ENCODE data around the gene SAMHD1.
"Not testable (repeated sequence)": the region's sequence is repeated elsewhere in the genome, so short reads cannot be mapped to it uniquely, and the experiment has no call there.

SAMHD1 gene

DNA sequence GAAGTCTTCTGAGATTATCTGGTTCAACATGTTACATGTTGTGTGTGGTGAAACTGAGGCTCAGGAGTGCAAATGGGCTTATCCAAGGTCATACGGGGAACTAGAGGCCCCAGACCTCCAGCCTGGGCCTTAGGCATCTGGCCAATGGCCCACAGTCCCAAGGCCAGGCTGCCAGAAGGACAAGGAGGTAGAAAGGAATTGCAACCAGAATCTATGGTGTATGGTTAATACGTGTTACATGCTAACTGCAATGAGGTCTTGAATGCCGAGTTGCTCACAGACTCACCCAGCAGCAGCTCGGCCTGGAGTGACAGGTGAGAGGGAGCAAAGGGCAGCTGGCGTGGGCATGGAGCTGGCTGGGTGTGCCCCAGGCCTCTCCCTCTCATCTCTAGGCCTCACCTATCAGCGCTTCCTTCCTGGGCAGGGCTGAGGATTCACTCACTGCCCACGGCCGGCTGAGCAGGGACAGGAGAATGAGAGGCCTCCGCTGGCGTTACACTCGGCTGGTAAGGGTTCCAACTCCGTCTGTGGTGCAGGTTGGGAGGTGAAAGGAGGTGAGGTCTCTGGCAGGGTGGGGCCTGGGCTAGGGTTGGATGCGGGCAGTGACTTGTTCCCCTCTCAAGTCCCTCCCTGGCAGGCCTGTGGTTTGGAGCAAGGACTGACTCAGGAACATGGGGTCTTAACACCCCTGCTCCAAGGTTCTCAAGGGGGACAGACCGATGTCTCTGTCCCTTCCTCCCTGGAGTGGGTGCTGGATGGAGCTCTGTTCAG lies 75.6 kb downstream of the SAMHD1 start, which contains the start of gene TLDC2:
TSS of gene TLDC2 (plus strand) at position 437 of the 771 bp plus-strand sequence. CDS start at position 474, 37 bp downstream.
- no peak for DNase-seq (ENCODE audit: low read depth in 2 of 3, low spot score in 1 of 3)

GRCh38 chr20:36875093-36875492 lies 76.4 kb downstream of the SAMHD1 start:
- not testable (repeated sequence) for DNase-seq (ENCODE audit: low read depth in 2 of 3, low spot score in 1 of 3)

GRCh38 chr20:36873498-36874189 lies 77.9 kb downstream of the SAMHD1 start:
- no peak for DNase-seq (ENCODE audit: low read depth in 2 of 3, low spot score in 1 of 3)

- DNase-seq (ENCODE audit: low read depth in 2 of 3, low spot score in 1 of 3): no peak
Observed at GRCh38 chr20:36872852-36873251, 78.7 kb downstream of the SAMHD1 start.

GRCh38 chr20:36871640-36872570 lies 79.6 kb downstream of the SAMHD1 start:
- DNase-seq (ENCODE audit: low read depth in 2 of 3, low spot score in 1 of 3): no peak

DNA sequence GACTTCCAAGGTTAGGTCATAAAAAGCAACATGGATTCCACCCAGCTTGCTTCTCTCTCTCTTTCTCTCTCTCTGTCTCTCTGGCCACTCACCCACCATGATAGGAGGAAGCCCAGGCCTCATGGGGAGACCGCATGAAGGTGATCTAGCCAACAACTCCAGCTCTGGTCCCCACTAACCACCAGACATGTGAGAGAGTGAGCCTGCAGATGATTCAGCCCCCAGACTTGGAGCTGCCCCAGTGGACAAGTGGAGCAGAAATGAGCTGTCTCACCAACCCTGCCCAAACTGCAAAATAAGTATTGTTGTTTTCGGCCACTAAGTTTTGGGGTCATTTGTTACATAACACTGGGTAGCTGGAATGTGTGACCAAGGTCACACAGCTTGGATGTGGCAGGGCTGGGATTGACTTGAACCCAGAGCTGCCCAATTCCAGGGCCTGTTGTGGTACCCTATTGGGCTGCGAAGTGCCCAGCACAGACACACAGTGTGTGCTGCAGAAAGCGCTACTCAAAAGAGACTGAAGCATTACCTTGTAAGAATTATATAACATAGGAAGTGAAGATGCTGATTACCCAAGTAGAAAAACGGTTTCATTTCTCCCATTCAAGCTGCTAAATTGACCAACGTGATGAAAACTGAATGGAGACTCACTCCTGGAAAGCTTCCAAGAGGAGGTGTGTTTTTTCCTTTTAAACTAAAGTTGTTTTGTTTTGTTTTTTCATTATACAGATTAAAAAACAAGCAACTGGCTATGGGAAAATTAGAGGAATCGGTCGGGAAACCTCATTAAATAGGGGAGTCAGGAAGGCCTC lies 84.6 kb downstream of the SAMHD1 start:
- no peak for DNase-seq (ENCODE audit: low read depth in 2 of 3, low spot score in 1 of 3)

- DNase-seq (ENCODE audit: low read depth in 2 of 3, low spot score in 1 of 3): no peak
Observed at GRCh38 chr20:36866164-36866563, 85.3 kb downstream of the SAMHD1 start.

DNA sequence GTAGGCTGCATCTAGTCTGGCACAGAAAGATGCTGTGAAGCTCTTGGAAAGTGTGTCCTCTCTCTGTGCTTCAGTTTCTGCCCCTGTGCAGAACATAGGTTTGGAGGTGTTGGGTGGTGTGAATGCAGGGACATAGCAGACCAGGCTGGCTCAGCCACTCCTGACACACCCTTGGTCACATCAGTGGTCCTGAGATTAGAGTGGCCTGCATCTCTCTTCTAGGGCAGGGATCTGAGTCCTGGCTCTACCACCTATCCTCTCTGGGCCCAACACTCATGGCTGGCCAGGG lies 85.7 kb downstream of the SAMHD1 start:
- no peak for DNase-seq (ENCODE audit: low read depth in 2 of 3, low spot score in 1 of 3)

DNA sequence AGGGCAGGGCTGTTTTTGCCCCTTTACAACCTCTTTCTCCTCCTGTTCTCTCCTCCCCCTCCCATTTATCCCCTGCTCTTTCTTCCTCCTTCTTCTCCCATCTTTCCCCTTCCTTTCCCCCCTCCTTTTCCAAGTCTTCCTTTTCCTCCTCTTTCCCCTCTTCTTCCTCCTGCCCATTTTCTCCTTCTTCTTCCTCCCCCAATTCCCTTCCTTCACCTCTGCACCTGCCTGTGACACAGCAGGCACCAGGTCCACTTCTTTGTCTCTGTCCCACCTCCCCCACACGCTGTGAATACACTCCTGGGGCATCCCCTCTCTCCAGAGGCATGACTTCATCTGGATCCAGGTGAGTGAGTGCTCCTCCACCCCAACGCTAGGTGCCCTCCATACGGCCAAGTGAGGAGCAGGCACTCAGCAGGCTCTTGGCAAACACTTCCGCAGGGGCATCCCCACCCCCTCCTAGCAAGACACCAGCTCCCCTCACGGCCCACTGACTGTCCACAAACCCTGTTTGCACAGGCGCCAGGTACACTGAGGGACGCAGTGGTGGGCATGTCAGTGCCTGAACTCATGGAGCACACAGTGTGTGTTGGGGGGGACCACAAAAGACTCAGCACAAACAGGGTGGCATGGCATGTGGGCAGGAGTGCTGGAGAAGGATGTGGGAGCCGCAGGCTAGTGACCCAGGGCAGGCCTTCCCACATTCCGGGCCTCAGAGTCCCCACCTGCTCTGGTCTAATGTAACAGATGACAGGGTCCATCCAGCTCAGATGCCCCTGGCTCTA lies 86.2 kb downstream of the SAMHD1 start:
- DNase-seq (ENCODE audit: low read depth in 2 of 3, low spot score in 1 of 3): no peak

- no peak for DNase-seq (ENCODE audit: low read depth in 2 of 3, low spot score in 1 of 3)
Observed at GRCh38 chr20:36862857-36863668, 88.4 kb downstream of the SAMHD1 start.

GRCh38 chr20:36861875-36862801 lies 89.4 kb downstream of the SAMHD1 start:
- DNase-seq (ENCODE audit: low read depth in 2 of 3, low spot score in 1 of 3): no peak

DNA sequence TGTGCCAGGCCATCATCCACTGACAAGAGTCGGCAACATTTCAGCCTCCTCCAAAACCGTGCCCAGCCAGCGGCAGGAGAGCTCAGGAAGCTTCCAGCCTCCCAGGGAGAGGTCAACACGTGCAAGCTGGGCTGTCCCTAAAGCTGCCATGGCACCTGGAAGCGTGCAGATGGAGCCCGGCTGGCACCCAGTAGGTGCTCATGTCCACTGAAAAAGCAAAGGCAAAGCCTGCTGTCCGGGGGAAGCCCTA lies 90.0 kb downstream of the SAMHD1 start:
- DNase-seq (ENCODE audit: low read depth in 2 of 3, low spot score in 1 of 3): no peak

GRCh38 chr20:36860811-36861624 lies 90.5 kb downstream of the SAMHD1 start:
- DNase-seq (ENCODE audit: low read depth in 2 of 3, low spot score in 1 of 3): no peak

GRCh38 chr20:36860339-36860738 lies 91.2 kb downstream of the SAMHD1 start:
- no peak for DNase-seq (ENCODE audit: low read depth in 2 of 3, low spot score in 1 of 3)

GRCh38 chr20:36859700-36860330 lies 91.7 kb downstream of the SAMHD1 start:
- DNase-seq (ENCODE audit: low read depth in 2 of 3, low spot score in 1 of 3): no peak

- DNase-seq (ENCODE audit: low read depth in 2 of 3, low spot score in 1 of 3): no peak
Observed at GRCh38 chr20:36859282-36859555, 92.3 kb downstream of the SAMHD1 start.

Data from stimulated activated CD4-positive, alpha-beta T cell treated with anti-CD3 and anti-CD28 coated beads, Interleukin-12 subunit alpha, Interleukin-12 subunit beta, amount 100 ng/mL, for 48 hours (primary cell).